ENCODE measurements around the gene ZC3H8. TPM values are rescaled to one million over a fixed set of nuclear protein-coding genes. Genes with fewer than 3 reads are reported as not detected.

The ZC3H8 gene
- total and polyA plus RNA-seq, 2 donors (not counting 1 experiment from before 2014, with no cell fraction given) = 5.5 to 26.0 TPM

GRCh38 chr2:112304298-112304941 lies 49.6 kb upstream of the ZC3H8 start:
- no peaks in the 10 kb centered on the region for H4K20me1 ChIP-seq (ENCODE audit: control insufficient read depth, insufficient read depth, low read length, poor library complexity, severe bottlenecking)
- Mint-ChIP-seq H3K4me3 (no peak overlapping the region), H3K9me3 (ENCODE audit: insufficient read depth) (no peaks in the 10 kb centered on the region), H3K27me3 (no peaks in the 10 kb centered on the region), H3K27ac (no peak overlapping the region), H3K4me1 (peaks cover 3% of the 10 kb centered on the region)
- no peak overlapping the region for H3K4me3 ChIP-seq (ENCODE audit: control extremely low read depth in 1 of 5, extremely low read depth in 1 of 5, insufficient read depth in 1 of 5, low read depth in 2 of 5, low read length in 4 of 5)
- peak overlapping the region in 1 of 2 donors; percentile 16 for H3K27ac ChIP-seq (ENCODE audit: low read length in 2 of 2)
- H3K9ac ChIP-seq (ENCODE audit: low read length) = no peak overlapping the region
- ChIA-PET POLR2A (no interaction called here), CTCF (no interaction called here)
- no peak overlapping the region for H3K4me2 ChIP-seq (replicated peaks; ENCODE audit: low read depth, low read length, poor library complexity, severe bottlenecking)
- DNase-seq = no peak
- WGBS (ENCODE audit: insufficient coverage) = no CpG with 5 or more reads among the region's 2 CpGs
- ATAC-seq (ENCODE audit: low read depth) = no peak
- H3K27me3 ChIP-seq (replicated peaks in 1 of 4; ENCODE audit: control extremely low read depth in 1 of 4, control insufficient read depth in 3 of 4, insufficient read depth in 4 of 4, low read length in 3 of 4) = no peaks in the 10 kb centered on the region
- H3K4me1 ChIP-seq (ENCODE audit: control insufficient read depth in 2 of 2, insufficient read depth in 2 of 2, low read length in 2 of 2) = peaks cover 0 to 4% of the 10 kb centered on the region in 2 donors
- intact Hi-C loops (cut with micrococcal nuclease) = no loop called here
- no peaks in the 10 kb centered on the region for H3K79me2 ChIP-seq (ENCODE audit: control insufficient read depth, insufficient read depth, low read length)
- peaks cover 8 to 23% of the 10 kb centered on the region in 2 experiments for H3K36me3 ChIP-seq (replicated peaks in 1 of 2; ENCODE audit: control extremely low read depth in 1 of 2, control insufficient read depth in 1 of 2, extremely low read depth in 1 of 2, insufficient read depth in 2 of 2, low read length in 1 of 2)
- TF ChIP-seq EZH2 (IDR thresholded peaks at IDR 0.05; ENCODE audit: borderline replicate concordance, insufficient read depth, low read depth, low read length, poor library complexity, severe bottlenecking) = no peak
- no peak for TF ChIP-seq CTCF (IDR thresholded peaks at IDR 0.05)
- no peaks in the 10 kb centered on the region for H3K9me3 ChIP-seq (ENCODE audit: control extremely low read depth in 1 of 3, control insufficient read depth in 2 of 3, insufficient read depth in 1 of 3, low read length in 2 of 3)
- H2AFZ ChIP-seq (ENCODE audit: insufficient read depth, low read depth, low read length, poor library complexity, severe bottlenecking) = no peak overlapping the region

DNA sequence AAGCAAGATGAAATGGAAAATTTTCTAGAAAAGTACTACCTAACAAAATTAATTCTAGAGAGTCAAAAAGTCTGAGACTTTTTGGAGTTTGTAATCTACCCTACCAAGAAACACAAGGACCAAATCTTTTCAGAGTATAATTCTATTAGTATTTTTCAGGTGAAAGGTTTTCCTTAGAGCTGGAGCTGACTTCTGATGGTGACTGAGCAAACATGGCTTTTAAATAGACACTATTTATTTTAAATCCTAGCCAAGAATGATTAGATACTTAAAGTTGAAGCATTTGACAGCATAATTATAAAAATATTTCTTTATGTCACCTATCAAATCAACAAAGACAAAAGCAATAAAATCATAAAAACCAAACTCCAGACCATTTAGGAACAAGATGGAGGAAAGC lies 47.1 kb upstream of the ZC3H8 start:
- no peak overlapping the region for H3K9ac ChIP-seq (ENCODE audit: low read length)
- no peak for TF ChIP-seq EZH2 (IDR thresholded peaks at IDR 0.05; ENCODE audit: borderline replicate concordance, insufficient read depth, low read depth, low read length, poor library complexity, severe bottlenecking)
- no peak for TF ChIP-seq CTCF (IDR thresholded peaks at IDR 0.05)
- no peak overlapping the region for H3K27ac ChIP-seq (ENCODE audit: low read length in 2 of 2)
- no peak for ATAC-seq (ENCODE audit: low read depth)
- no peak overlapping the region for H2AFZ ChIP-seq (ENCODE audit: insufficient read depth, low read depth, low read length, poor library complexity, severe bottlenecking)
- H3K9me3 ChIP-seq (ENCODE audit: control extremely low read depth in 1 of 3, control insufficient read depth in 2 of 3, insufficient read depth in 1 of 3, low read length in 2 of 3) = no peaks in the 10 kb centered on the region
- H3K4me3 Mint-ChIP-seq = no peak overlapping the region
- H3K4me3 ChIP-seq (ENCODE audit: control extremely low read depth in 1 of 5, extremely low read depth in 1 of 5, insufficient read depth in 1 of 5, low read depth in 2 of 5, low read length in 4 of 5) = no peak overlapping the region
- H3K27me3 Mint-ChIP-seq = no peaks in the 10 kb centered on the region
- ChIA-PET CTCF (no interaction called here), POLR2A (no interaction called here)
- H3K79me2 ChIP-seq (ENCODE audit: control insufficient read depth, insufficient read depth, low read length) = peaks cover 6% of the 10 kb centered on the region
- no peaks in the 10 kb centered on the region for H3K27me3 ChIP-seq (replicated peaks in 1 of 4; ENCODE audit: control extremely low read depth in 1 of 4, control insufficient read depth in 3 of 4, insufficient read depth in 4 of 4, low read length in 3 of 4)
- peaks cover 8 to 16% of the 10 kb centered on the region in 2 experiments for H3K36me3 ChIP-seq (replicated peaks in 1 of 2; ENCODE audit: control extremely low read depth in 1 of 2, control insufficient read depth in 1 of 2, extremely low read depth in 1 of 2, insufficient read depth in 2 of 2, low read length in 1 of 2)
- no peaks in the 10 kb centered on the region for H3K9me3 Mint-ChIP-seq (ENCODE audit: insufficient read depth)
- no peak for DNase-seq
- peaks cover 3% of the 10 kb centered on the region for H3K4me1 Mint-ChIP-seq
- intact Hi-C loops (cut with micrococcal nuclease) = no loop called here
- H3K4me1 ChIP-seq (ENCODE audit: control insufficient read depth in 2 of 2, insufficient read depth in 2 of 2, low read length in 2 of 2) = peaks cover 0 to 4% of the 10 kb centered on the region in 2 donors
- H3K4me2 ChIP-seq (replicated peaks; ENCODE audit: low read depth, low read length, poor library complexity, severe bottlenecking) = no peak overlapping the region
- no peak overlapping the region for H3K27ac Mint-ChIP-seq
- H4K20me1 ChIP-seq (ENCODE audit: control insufficient read depth, insufficient read depth, low read length, poor library complexity, severe bottlenecking) = peaks cover 4% of the 10 kb centered on the region

Data from B cell (primary cell).